Endothelial cell of umbilical vein (primary cell): Measurements from ENCODE around the gene KDSR. TPM values are rescaled to one million over a fixed set of nuclear protein-coding genes. Genes with fewer than 3 reads are reported as not detected.

Experiments
- Bru-seq: library from RNA; stranded (reverse); fragments of 400-500 nt; gene quantifications from one replicate; lab custom pipeline; 2021; lab: Mats Ljungman, UMichigan
- BruChase-seq, 2 experiments: library from RNA; stranded (reverse); fragments of 400-500 nt; gene quantifications; one replicate each; lab custom pipeline; 2021; lab: Mats Ljungman, UMichigan
- BruUV-seq: library from RNA; stranded (reverse); fragments of 400-500 nt; replicated peaks from 2 replicates; lab custom pipeline; 2021; lab: Mats Ljungman, UMichigan
- CTCF ChIA-PET: fragments of 300-600, 350-600 bp; sonication (Branson Sonifier 250); formaldehyde crosslinking; loops from one replicate; lab custom pipeline; 2021; ENCODE audit warnings: antibody characterized with exemption, inconsistent platforms; lab: Charles Lee
- POLR2A ChIA-PET: fragments of 300-600, 350-600 bp; sonication (Branson Sonifier 250); formaldehyde crosslinking; loops from one replicate; lab custom pipeline; 2021; ENCODE audit warnings: antibody characterized with exemption, inconsistent platforms; lab: Charles Lee
- DNase-seq: peaks from one replicate; pipeline ENCODE4 v3.0.0-alpha.2; 2011; ENCODE audit warnings: low read depth, low spot score
- FAIRE-seq: peaks from 2 replicates; lab custom pipeline; 2011; peaks lifted over from hg19 to GRCh38; lab: Jason Lieb, UNC
- H2AFZ ChIP-seq: 2 replicates; pipeline ENCODE4 v1.6.0; 2012; ENCODE audit warnings: low read depth, low read length, control low read depth, inconsistent platforms
- H3K27ac ChIP-seq: 2 replicates; pipeline ENCODE4 v1.5.1; 2011; ENCODE audit warnings: low read depth, mild to moderate bottlenecking, control low read depth, low read length, moderate library complexity; ENCODE audit not compliant: insufficient read depth
- H3K27me3 ChIP-seq, 2 experiments: 2 replicates each; pipeline versions ENCODE4 v1.6.0 to v1.6.1; 2011; ENCODE audit warnings: low read length in 2 of 2, mixed read lengths in 1 of 2; ENCODE audit not compliant: control insufficient read depth in 2 of 2, insufficient read depth in 2 of 2
- H3K36me3 ChIP-seq, 2 experiments: 2 replicates in 1 of 2; 3 replicates in 1 of 2; pipeline ENCODE4 v1.5.1; 2011; ENCODE audit warnings: low read length in 2 of 2, mild to moderate bottlenecking in 1 of 2, moderate library complexity in 1 of 2; ENCODE audit not compliant: control insufficient read depth in 2 of 2, insufficient read depth in 2 of 2; ENCODE audit errors: extremely low read depth in 1 of 2
- H3K4me1 ChIP-seq: 3 replicates; pipeline ENCODE4 v1.5.1; 2011; ENCODE audit warnings: mild to moderate bottlenecking, low read length; ENCODE audit not compliant: control insufficient read depth, insufficient read depth; ENCODE audit errors: extremely low read depth
- H3K4me2 ChIP-seq: 2 replicates; pipeline ENCODE4 v1.6.1; 2011; ENCODE audit warnings: low read length, control low read depth, mixed read lengths; ENCODE audit not compliant: insufficient read depth
- H3K4me3 ChIP-seq, 3 experiments: fragments of 200-600 bp in 1 of 3; sonication (generic), shearing (Covaris generic) in 1 of 3; replicated peaks in 1 of 3; 2 replicates each; pipeline ENCODE4 v1.5.1; 2011 to 2016; ENCODE audit warnings: control low read depth in 3 of 3, low read length in 3 of 3, mild to moderate bottlenecking in 2 of 3, inconsistent platforms in 1 of 3, low read depth in 1 of 3, moderate library complexity in 1 of 3; ENCODE audit not compliant: insufficient read depth in 1 of 3
- H3K79me2 ChIP-seq: 2 replicates; pipeline ENCODE4 v1.6.0; 2012; ENCODE audit warnings: low read length, inconsistent platforms; ENCODE audit not compliant: control insufficient read depth, insufficient read depth
- H3K9ac ChIP-seq: replicated peaks from 2 replicates; pipeline ENCODE3; 2011; ENCODE audit warnings: low read length, control low read depth; ENCODE audit not compliant: insufficient read depth; ENCODE audit errors: extremely low read depth
- H3K9me1 ChIP-seq: replicated peaks from 3 replicates; pipeline ENCODE4 v1.6.0; 2011; ENCODE audit warnings: mild to moderate bottlenecking, low read length; ENCODE audit not compliant: control insufficient read depth, insufficient read depth; ENCODE audit errors: extremely low read depth
- H3K9me3 ChIP-seq: replicated peaks from 2 replicates; pipeline ENCODE4 v1.5.1; 2012; ENCODE audit warnings: low read length, inconsistent platforms; ENCODE audit not compliant: control insufficient read depth, insufficient read depth
- H4K20me1 ChIP-seq: replicated peaks from 2 replicates; pipeline ENCODE3; 2011; ENCODE audit warnings: mild to moderate bottlenecking, low read length; ENCODE audit not compliant: control insufficient read depth, insufficient read depth; ENCODE audit errors: extremely low read depth
- FOS ChIP-seq: IDR thresholded peaks from 2 replicates; pipeline ENCODE4 v1.6.1; 2011; ENCODE audit warnings: mild to moderate bottlenecking, low read length, moderate library complexity, borderline replicate concordance; ENCODE audit not compliant: insufficient read depth
- GATA2 ChIP-seq: IDR thresholded peaks from 2 replicates; pipeline ENCODE4 v1.7.0; 2011; ENCODE audit warnings: low read depth, mild to moderate bottlenecking, moderate library complexity, mixed read lengths, low read length; ENCODE audit not compliant: insufficient read length, insufficient read depth
- JUN ChIP-seq: IDR thresholded peaks from 2 replicates; pipeline ENCODE4 v1.6.1; 2011; ENCODE audit warnings: borderline replicate concordance, low read depth; ENCODE audit not compliant: insufficient read length, insufficient read depth
- MYC ChIP-seq: IDR thresholded peaks from one replicate; pipeline ENCODE4 v1.6.1; 2011; ENCODE audit warnings: mild to moderate bottlenecking, low read depth, low read length
- POLR2A ChIP-seq: IDR thresholded peaks from 2 replicates; pipeline ENCODE4 v1.6.1; 2012; ENCODE audit warnings: low read depth, mild to moderate bottlenecking, control low read depth, low read length
- POLR2AphosphoS5 ChIP-seq: IDR thresholded peaks from 2 replicates; pipeline ENCODE4 v1.6.1; 2012; ENCODE audit warnings: low read depth, mild to moderate bottlenecking, control low read depth, low read length, moderate library complexity; ENCODE audit not compliant: insufficient read depth
- dilution Hi-C: fragments of 300-500 bp; cut with MboI; formaldehyde crosslinking; loops from one replicate; pipeline ENCODE4 v1.15.0; 2019; ENCODE audit warnings: low sequenced_read_pairs; ENCODE audit not compliant: extremely low pct_ligation_motif_present
- intact Hi-C: fragments of 100-400 bp; cut with micrococcal nuclease; formaldehyde crosslinking; loops from one replicate; pipeline ENCODE4 v1.10.0; 2022
- long read RNA-seq: library from polyadenylated mRNA; stranded (forward); transcript quantifications from one replicate; pipeline ENCODE4 v2.0.0, GENCODE V29; 2021
- polyA minus RNA-seq, 3 experiments: library from RNA; depleted of rRNA, polyadenylated mRNA; stranded (reverse); fragments of >200 nt; gene quantifications; 1 replicate in 1 of 3; 2 replicates in 2 of 3; pipeline ENCODE4 v1.2.3, GENCODE V29; 2011
- polyA plus RNA-seq, 4 experiments: library from polyadenylated mRNA; depleted of rRNA in 3 of 4; stranded (reverse) in 3 of 4; unstranded in 1 of 4; fragments of >200 nt; gene quantifications; 2 replicates each; pipeline versions ENCODE4 v1.2.1 to v1.2.3, GENCODE V29; 2011 to 2012; ENCODE audit warnings: missing spikeins in 1 of 4
- total RNA-seq: library from RNA; stranded (reverse); gene quantifications from 2 replicates; pipeline ENCODE4 v1.2.3, GENCODE V29; 2021
- TF ChIP-seq, protein P1 (sequence below), 2 donors: IDR thresholded peaks; 1 replicate in 1 of 2; 2 replicates in 1 of 2; pipeline ENCODE4 v1.5.1; 2011; ENCODE audit warnings: low read length in 2 of 2, mild to moderate bottlenecking in 2 of 2, moderate library complexity in 2 of 2, control low read depth in 1 of 2, inconsistent platforms in 1 of 2, low read depth in 1 of 2; ENCODE audit not compliant: insufficient read depth in 1 of 2; ENCODE audit errors: extremely low read depth in 1 of 2

The KDSR gene, protein sequence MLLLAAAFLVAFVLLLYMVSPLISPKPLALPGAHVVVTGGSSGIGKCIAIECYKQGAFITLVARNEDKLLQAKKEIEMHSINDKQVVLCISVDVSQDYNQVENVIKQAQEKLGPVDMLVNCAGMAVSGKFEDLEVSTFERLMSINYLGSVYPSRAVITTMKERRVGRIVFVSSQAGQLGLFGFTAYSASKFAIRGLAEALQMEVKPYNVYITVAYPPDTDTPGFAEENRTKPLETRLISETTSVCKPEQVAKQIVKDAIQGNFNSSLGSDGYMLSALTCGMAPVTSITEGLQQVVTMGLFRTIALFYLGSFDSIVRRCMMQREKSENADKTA
- total RNA-seq (40.6 and 43.1 TPM in 2 replicates), polyA plus RNA-seq (11.1 and 17.1 TPM in 2 replicates), polyA minus RNA-seq (39.5 and 42.8 TPM in 2 replicates), Bru-seq, nascent RNA (percentile 77 among the genes with signal in this experiment), BruChase-seq, experiment 1, labeled RNA remaining after a 6-hour chase (percentile 85 among the genes with signal in this experiment), BruChase-seq, experiment 2, labeled RNA remaining after a 2-hour chase (percentile 77 among the genes with signal in this experiment)
- polyA plus RNA-seq (2011; cell fraction: cytosol; rRNA removed) = 19.8 and 20.7 TPM in 2 replicates
- 19.6 and 23.8 TPM in 2 replicates for polyA plus RNA-seq (2011; cell fraction: nucleus; rRNA removed)
- 27.6 and 33.5 TPM in 2 replicates for polyA plus RNA-seq (2012)
- polyA minus RNA-seq (2011; cell fraction: cytosol; rRNA and poly(A)+ RNA removed) = 34.7 TPM
- 34.2 and 40.8 TPM in 2 replicates for polyA minus RNA-seq (2011; cell fraction: nucleus; rRNA and poly(A)+ RNA removed)
- long read RNA-seq, full-length matches to known transcripts = 43 of 67 reads
- long read RNA-seq, partial matches to known transcripts = 2 of 67 reads
- long read RNA-seq, other reads (novel, unspliced or antisense) = 22 of 67 reads

DNA sequence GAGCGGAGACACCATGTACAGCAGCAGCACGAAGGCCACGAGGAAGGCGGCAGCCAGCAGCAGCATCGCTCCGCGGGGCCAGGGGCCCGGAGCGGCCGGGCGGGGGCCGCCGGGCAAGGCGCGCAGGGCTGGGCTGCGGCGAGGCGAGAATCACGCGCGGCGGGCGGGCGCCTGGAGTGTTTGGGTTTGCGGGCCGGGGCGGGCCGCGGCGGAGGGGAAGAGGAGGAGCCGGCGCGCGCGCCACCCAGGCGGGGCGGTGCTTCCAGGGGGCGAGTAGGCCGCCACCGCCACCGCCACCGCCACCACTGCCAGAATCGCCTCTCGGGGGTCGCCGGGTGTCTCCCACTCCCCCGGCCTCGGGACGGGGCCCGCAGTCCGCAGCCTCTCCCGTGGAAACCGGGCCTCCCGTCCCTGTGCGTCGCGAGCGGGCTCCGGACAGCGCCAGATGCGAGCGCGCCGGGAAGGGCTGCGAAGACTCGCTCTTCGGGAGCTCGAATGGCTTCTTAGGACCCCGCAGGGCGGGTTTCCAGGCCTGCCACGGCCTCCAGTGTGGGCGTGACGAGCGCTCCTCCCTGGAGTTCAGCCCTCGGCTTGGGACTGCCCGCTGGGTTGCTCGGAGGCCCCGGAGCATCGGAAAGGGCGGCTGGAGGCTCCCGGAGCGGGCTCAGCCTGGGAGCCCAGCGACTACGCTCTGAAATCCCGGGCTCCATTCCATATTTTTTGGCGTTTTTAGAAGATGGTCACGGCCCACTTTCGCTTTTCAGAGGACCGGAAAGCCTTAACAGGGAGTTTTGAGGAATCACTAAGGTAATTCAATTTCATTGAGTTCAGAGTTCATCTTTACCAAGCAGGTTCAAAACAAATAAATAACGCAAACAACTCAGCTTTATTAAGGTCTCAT lies at the start of gene KDSR:
Gene KDSR, minus strand, starts transcription at position 154 of the 901 bp plus-strand sequence. Its CDS starts 88 bp downstream, at position 66.
- Histone ChIP-seq H3K9ac (peak within 1 kb of the TSS; percentile 93), H3K79me2 (peaks cover 30% of the 10 kb centered on the region), H3K27ac (peak within 1 kb of the TSS; percentile 89), H3K4me3 (peak within 1 kb of the TSS; percentile 85 to 95 (median 94)), H4K20me1 (no peaks in the 10 kb centered on the region), H3K9me3 (no peaks in the 10 kb centered on the region), H2AFZ (peak within 1 kb of the TSS; percentile 95), H3K9me1 (no peaks in the 10 kb centered on the region), H3K4me1 (peaks cover 12% of the 10 kb centered on the region), H3K36me3 (peaks cover 3% of the 10 kb centered on the region in 2 experiments), H3K4me2 (peak within 1 kb of the TSS; percentile 95), H3K27me3 (no peaks in the 10 kb centered on the region)
- FAIRE-seq = peak; percentile 85
- TSS peak; percentile 78 for BruUV-seq
- peak; percentile 98 for DNase-seq
- ChIA-PET CTCF (interaction anchor here (0.6 kb wide), 1 partner anchor 8 kb away, joined by 3 read pairs; no protein-coding TSS in a partner anchor), POLR2A (interaction anchor here (0.6 to 1.2 kb wide), 4 partner anchors 11 to 55 kb away, joined by 3 to 7 read pairs (median 4); partner anchors contain the start of gene VPS4B)
- dilution Hi-C loops (no loop called here), intact Hi-C loops (loop anchor here (1.0 to 2.0 kb wide), 4 partner anchors 43 to 229 kb away; partner anchors contain the start of gene VPS4B)
- TF ChIP-seq, protein P1, sequence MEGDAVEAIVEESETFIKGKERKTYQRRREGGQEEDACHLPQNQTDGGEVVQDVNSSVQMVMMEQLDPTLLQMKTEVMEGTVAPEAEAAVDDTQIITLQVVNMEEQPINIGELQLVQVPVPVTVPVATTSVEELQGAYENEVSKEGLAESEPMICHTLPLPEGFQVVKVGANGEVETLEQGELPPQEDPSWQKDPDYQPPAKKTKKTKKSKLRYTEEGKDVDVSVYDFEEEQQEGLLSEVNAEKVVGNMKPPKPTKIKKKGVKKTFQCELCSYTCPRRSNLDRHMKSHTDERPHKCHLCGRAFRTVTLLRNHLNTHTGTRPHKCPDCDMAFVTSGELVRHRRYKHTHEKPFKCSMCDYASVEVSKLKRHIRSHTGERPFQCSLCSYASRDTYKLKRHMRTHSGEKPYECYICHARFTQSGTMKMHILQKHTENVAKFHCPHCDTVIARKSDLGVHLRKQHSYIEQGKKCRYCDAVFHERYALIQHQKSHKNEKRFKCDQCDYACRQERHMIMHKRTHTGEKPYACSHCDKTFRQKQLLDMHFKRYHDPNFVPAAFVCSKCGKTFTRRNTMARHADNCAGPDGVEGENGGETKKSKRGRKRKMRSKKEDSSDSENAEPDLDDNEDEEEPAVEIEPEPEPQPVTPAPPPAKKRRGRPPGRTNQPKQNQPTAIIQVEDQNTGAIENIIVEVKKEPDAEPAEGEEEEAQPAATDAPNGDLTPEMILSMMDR (IDR thresholded peaks at IDR 0.05; ENCODE audit: extremely low read depth in 1 of 2, insufficient read depth in 1 of 2, low read depth in 1 of 2, low read length in 2 of 2) = no peak
- TF ChIP-seq FOS (no peak), MYC (no peak), GATA2 (no peak), POLR2A (peak; percentile 92), JUN (peak; percentile 12), POLR2AphosphoS5 (peak; percentile 95)
